ENCODE results near the gene MEF2D.

- TF ChIP-seq, protein P1, sequence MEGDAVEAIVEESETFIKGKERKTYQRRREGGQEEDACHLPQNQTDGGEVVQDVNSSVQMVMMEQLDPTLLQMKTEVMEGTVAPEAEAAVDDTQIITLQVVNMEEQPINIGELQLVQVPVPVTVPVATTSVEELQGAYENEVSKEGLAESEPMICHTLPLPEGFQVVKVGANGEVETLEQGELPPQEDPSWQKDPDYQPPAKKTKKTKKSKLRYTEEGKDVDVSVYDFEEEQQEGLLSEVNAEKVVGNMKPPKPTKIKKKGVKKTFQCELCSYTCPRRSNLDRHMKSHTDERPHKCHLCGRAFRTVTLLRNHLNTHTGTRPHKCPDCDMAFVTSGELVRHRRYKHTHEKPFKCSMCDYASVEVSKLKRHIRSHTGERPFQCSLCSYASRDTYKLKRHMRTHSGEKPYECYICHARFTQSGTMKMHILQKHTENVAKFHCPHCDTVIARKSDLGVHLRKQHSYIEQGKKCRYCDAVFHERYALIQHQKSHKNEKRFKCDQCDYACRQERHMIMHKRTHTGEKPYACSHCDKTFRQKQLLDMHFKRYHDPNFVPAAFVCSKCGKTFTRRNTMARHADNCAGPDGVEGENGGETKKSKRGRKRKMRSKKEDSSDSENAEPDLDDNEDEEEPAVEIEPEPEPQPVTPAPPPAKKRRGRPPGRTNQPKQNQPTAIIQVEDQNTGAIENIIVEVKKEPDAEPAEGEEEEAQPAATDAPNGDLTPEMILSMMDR (tag by site-specific recombination; IDR thresholded peaks at IDR 0.05): no peak; the same call in 1 of the 2 replicates
- no peak for TF ChIP-seq ZFP3 (tag by site-specific recombination; IDR thresholded peaks at IDR 0.05; ENCODE audit: low read depth)
- TF ChIP-seq YY1 (tag by site-specific recombination; IDR thresholded peaks at IDR 0.05): no peak
- TF ChIP-seq GLI2 (tag by site-specific recombination; IDR thresholded peaks at IDR 0.05; ENCODE audit: borderline replicate concordance, low read depth): no peak
- no peak for TF ChIP-seq ZNF548 (tag by site-specific recombination; IDR thresholded peaks at IDR 0.05)
- TF ChIP-seq ZNF776 (tag by site-specific recombination; IDR thresholded peaks at IDR 0.05; ENCODE audit: borderline replicate concordance): no peak; the same call in 1 of the 2 replicates
- no peak for TF ChIP-seq KLF9 (tag by site-specific recombination; IDR thresholded peaks at IDR 0.05; ENCODE audit: low read depth)
- TF ChIP-seq SP2 (tag by site-specific recombination; IDR thresholded peaks at IDR 0.05): no peak
These were observed 34.7 kb downstream of the MEF2D start for GRCh38 chr1:156465747-156466365.
